HepG2 (cell line): ENCODE data around the gene DNALI1. TPM values are rescaled to one million over a fixed set of nuclear protein-coding genes. Genes with fewer than 3 reads are reported as not detected.
A peak's percentile ranks its signal among the peaks of the same experiment; 100 is the strongest.

Source experiments
- AGO1 ChIP-seq: fragments of 200-400 bp; formaldehyde crosslinking; IDR thresholded peaks from 2 replicates; pipeline ENCODE4 v1.6.1; 2017; ENCODE audit warnings: mild to moderate bottlenecking, low read depth, low read length, moderate library complexity; ENCODE audit not compliant: poor library complexity, severe bottlenecking
- BRCA1 ChIP-seq: sonication (generic); formaldehyde crosslinking; IDR thresholded peaks from 2 replicates; pipeline ENCODE4 v1.4.0; 2020; ENCODE audit warnings: missing genetic modification reagents
- DBP ChIP-seq: sonication (generic); formaldehyde crosslinking; IDR thresholded peaks from 2 replicates; pipeline ENCODE4 v1.4.0; 2020; ENCODE audit warnings: missing genetic modification reagents; ENCODE audit errors: not compliant biosample characterization
- EEA1 ChIP-seq: sonication (generic); formaldehyde crosslinking; IDR thresholded peaks from 2 replicates; pipeline ENCODE4 v1.5.1; 2020; ENCODE audit warnings: mild to moderate bottlenecking, missing genetic modification reagents, borderline replicate concordance
- GPBP1L1 ChIP-seq: sonication (generic); formaldehyde crosslinking; IDR thresholded peaks from 2 replicates; pipeline ENCODE4 v1.5.0; 2020; ENCODE audit warnings: mild to moderate bottlenecking, missing genetic modification reagents
- RBM22 ChIP-seq: fragments of 200-400 bp; formaldehyde crosslinking; optimal IDR thresholded peaks from 2 replicates; pipeline ENCODE3; 2017; ENCODE audit warnings: mild to moderate bottlenecking, low read length, moderate library complexity
- RFXANK ChIP-seq: IDR thresholded peaks from 2 replicates; pipeline ENCODE4 v1.6.1; 2016
- SIX4 ChIP-seq: sonication (generic); formaldehyde crosslinking; IDR thresholded peaks from 2 replicates; pipeline ENCODE4 v1.4.0; 2020; ENCODE audit warnings: missing genetic modification reagents
- SMARCE1 ChIP-seq: fragments of 450-650 bp; IDR thresholded peaks from 2 replicates; pipeline ENCODE4 v1.6.1; 2017; ENCODE audit warnings: borderline replicate concordance
- SNAPC5 ChIP-seq: sonication (generic); formaldehyde crosslinking; IDR thresholded peaks from 2 replicates; pipeline ENCODE4 v1.8.1; 2023; ENCODE audit warnings: mild to moderate bottlenecking, missing genetic modification reagents, borderline replicate concordance
- SP5 ChIP-seq: IDR thresholded peaks from 2 replicates; pipeline ENCODE4 v1.6.1; 2016; ENCODE audit warnings: low read depth, borderline replicate concordance
- YEATS2 ChIP-seq: sonication (generic); formaldehyde crosslinking; IDR thresholded peaks from 2 replicates; pipeline ENCODE4 v1.4.0; 2020; ENCODE audit warnings: missing genetic modification reagents, borderline replicate concordance
- ZBTB26 ChIP-seq: IDR thresholded peaks from 2 replicates; pipeline ENCODE4 v1.6.1; 2016; ENCODE audit warnings: missing compliant biosample characterization, missing genetic modification reagents, borderline replicate concordance
- ZNF143 ChIP-seq: sonication (generic); formaldehyde crosslinking; IDR thresholded peaks from 2 replicates; pipeline ENCODE4 v1.4.0; 2020; ENCODE audit warnings: missing genetic modification reagents
- ZNF205 ChIP-seq: IDR thresholded peaks from 2 replicates; pipeline ENCODE4 v1.6.1; 2018; ENCODE audit warnings: missing biosample characterization, missing genetic modification reagents
- ZNF512B ChIP-seq: sonication (generic); formaldehyde crosslinking; IDR thresholded peaks from 2 replicates; pipeline ENCODE4 v1.5.1; 2020; ENCODE audit warnings: missing genetic modification reagents, mild to moderate bottlenecking, borderline replicate concordance
- ZNF703 ChIP-seq: sonication (generic); formaldehyde crosslinking; IDR thresholded peaks from 2 replicates; pipeline ENCODE4 v1.5.1; 2020; ENCODE audit warnings: missing genetic modification reagents, mild to moderate bottlenecking, moderate library complexity, borderline replicate concordance
- ZSCAN22 ChIP-seq: sonication (generic); formaldehyde crosslinking; IDR thresholded peaks from 2 replicates; pipeline ENCODE4 v1.4.0; 2020; ENCODE audit warnings: mild to moderate bottlenecking, missing genetic modification reagents
- polyA plus RNA-seq, 8 experiments: library from polyadenylated mRNA; depleted of rRNA in 3 of 8; stranded (reverse) in 7 of 8; unstranded in 1 of 8; fragments of >200 nt; fragmentation: Illumina TruSeq in 4 of 8; extraction: Trizol in 4 of 8; gene quantifications; 2 replicates each; pipeline versions ENCODE4 v1.2.1 to v1.2.3, GENCODE V29; 2011 to 2016; ENCODE audit warnings: low read depth in 4 of 8, missing spikeins in 1 of 8, mixed read lengths in 1 of 8; ENCODE audit not compliant: insufficient read depth in 1 of 8
- total RNA-seq, 5 experiments: library from RNA; depleted of rRNA; stranded (reverse); fragments of >200 nt; fragmentation: Illumina TruSeq; extraction: Trizol; gene quantifications; 2 replicates each; pipeline ENCODE4 v1.2.3, GENCODE V29; 2016; ENCODE audit warnings: low read depth in 1 of 5

The DNALI1 gene
- total and polyA plus RNA-seq, 2 of the 13 experiments (the other 11 are each of a cell fraction or from before 2014, with no cell fraction given), result 0.42 to 0.70 TPM

- TF ChIP-seq ZBTB26 (CRISPR knock-in tag) (no peak), ZNF703 (CRISPR knock-in tag) (no peak), ZNF143 (peak; percentile 64; the same call in 1 of the 2 replicates), SMARCE1 (no peak), ZNF512B (CRISPR knock-in tag) (0 out of 2 replicates have a peak, but pooled peaks have one; percentile 24), SNAPC5 (no peak), DBP (no peak), BRCA1 (no peak), ZNF205 (CRISPR knock-in tag) (no peak), AGO1 (no peak), SIX4 (CRISPR knock-in tag) (no peak), RBM22 (peak; percentile 59), SP5 (CRISPR knock-in tag) (peak; percentile 59; the same call in 1 of the 2 replicates), ZSCAN22 (CRISPR knock-in tag) (no peak), EEA1 (CRISPR knock-in tag) (peak; percentile 46; the same call in 1 of the 2 replicates), GPBP1L1 (CRISPR knock-in tag) (no peak), RFXANK (CRISPR knock-in tag) (no peak), YEATS2 (CRISPR knock-in tag) (peak; percentile 81; the same call in 1 of the 2 replicates)
Observed at GRCh38 chr1:37595440-37596181, 38.9 kb downstream of the DNALI1 start, which contains the start of gene GNL2 (continued).
